Stomach (tissue), 4 donors: ENCODE results near the gene ENAH.

Source experiments
- EP300 ChIP-seq: sonication (generic); formaldehyde crosslinking; IDR thresholded peaks from one replicate; pipeline ENCODE4 v1.6.1; 2017; ENCODE audit warnings: antibody characterized with exemption
- POLR2A ChIP-seq, 4 donors: fragments of 450-650 bp; IDR thresholded peaks; one replicate each; pipeline ENCODE4 v1.6.1; 2016; ENCODE audit warnings: antibody characterized with exemption in 4 of 4, control low read depth in 2 of 4, mild to moderate bottlenecking in 1 of 4, moderate library complexity in 1 of 4
- POLR2AphosphoS5 ChIP-seq, 3 donors: sonication (generic); formaldehyde crosslinking; IDR thresholded peaks; one replicate each; pipeline ENCODE4 v1.6.1; 2016; ENCODE audit warnings: antibody characterized with exemption in 3 of 3
- TF ChIP-seq, protein P1 (sequence below), 7 experiments: fragments of 450-650 bp in 4 of 7; fragments of 200-600 bp in 3 of 7; sonication (generic) in 3 of 7; IDR thresholded peaks; one replicate each; pipeline ENCODE4 v1.5.1; 2016 to 2019; ENCODE audit warnings: antibody characterized with exemption in 7 of 7, control low read depth in 2 of 7, mild to moderate bottlenecking in 1 of 7

DNA sequence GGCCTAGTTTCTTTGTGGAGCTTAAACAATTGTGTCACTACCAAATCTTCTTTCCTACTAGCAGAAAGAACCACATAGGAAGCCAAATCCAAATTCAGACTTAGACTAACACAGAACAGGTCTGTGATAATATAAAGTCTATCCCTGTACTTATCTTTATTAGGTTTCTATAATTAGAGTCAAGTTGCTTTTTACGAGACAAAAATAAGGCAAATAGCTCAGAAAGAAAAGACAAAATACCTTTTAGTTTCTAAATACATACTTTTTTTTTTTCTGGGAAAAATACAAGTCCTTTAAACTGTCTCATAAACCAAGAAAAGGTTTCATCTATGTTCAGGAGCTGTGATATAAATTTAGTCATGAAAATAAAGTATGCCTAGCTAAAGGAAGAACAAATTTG lies 146.2 kb downstream of the ENAH start:
- TF ChIP-seq, protein P1, sequence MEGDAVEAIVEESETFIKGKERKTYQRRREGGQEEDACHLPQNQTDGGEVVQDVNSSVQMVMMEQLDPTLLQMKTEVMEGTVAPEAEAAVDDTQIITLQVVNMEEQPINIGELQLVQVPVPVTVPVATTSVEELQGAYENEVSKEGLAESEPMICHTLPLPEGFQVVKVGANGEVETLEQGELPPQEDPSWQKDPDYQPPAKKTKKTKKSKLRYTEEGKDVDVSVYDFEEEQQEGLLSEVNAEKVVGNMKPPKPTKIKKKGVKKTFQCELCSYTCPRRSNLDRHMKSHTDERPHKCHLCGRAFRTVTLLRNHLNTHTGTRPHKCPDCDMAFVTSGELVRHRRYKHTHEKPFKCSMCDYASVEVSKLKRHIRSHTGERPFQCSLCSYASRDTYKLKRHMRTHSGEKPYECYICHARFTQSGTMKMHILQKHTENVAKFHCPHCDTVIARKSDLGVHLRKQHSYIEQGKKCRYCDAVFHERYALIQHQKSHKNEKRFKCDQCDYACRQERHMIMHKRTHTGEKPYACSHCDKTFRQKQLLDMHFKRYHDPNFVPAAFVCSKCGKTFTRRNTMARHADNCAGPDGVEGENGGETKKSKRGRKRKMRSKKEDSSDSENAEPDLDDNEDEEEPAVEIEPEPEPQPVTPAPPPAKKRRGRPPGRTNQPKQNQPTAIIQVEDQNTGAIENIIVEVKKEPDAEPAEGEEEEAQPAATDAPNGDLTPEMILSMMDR (IDR thresholded peaks at IDR 0.05): no peak
- TF ChIP-seq POLR2AphosphoS5 (IDR thresholded peaks at IDR 0.05) (no peak), EP300 (no peak), POLR2A (IDR thresholded peaks at IDR 0.05) (no peak)
